ENCODE measurements around the gene EVX1.
A peak's percentile ranks its signal among the peaks of the same experiment; 100 is the strongest.

EVX1 gene

GRCh38 chr7:27203964-27204594, 38.5 kb upstream of the EVX1 start:
- Mint-ChIP-seq H3K36me3 (ENCODE audit: low read depth) (no peaks in the 10 kb centered on the region), H3K4me1 (peaks cover 30% of the 10 kb centered on the region), H3K27me3 (ENCODE audit: low read depth) (peaks cover 98% of the 10 kb centered on the region), H3K4me3 (peak overlapping the region in 1 of 3 experiments; percentile 4), H3K27ac (no peak overlapping the region), H3K9me3 (peaks cover 4% of the 10 kb centered on the region)
- TF ChIP-seq, protein P1, sequence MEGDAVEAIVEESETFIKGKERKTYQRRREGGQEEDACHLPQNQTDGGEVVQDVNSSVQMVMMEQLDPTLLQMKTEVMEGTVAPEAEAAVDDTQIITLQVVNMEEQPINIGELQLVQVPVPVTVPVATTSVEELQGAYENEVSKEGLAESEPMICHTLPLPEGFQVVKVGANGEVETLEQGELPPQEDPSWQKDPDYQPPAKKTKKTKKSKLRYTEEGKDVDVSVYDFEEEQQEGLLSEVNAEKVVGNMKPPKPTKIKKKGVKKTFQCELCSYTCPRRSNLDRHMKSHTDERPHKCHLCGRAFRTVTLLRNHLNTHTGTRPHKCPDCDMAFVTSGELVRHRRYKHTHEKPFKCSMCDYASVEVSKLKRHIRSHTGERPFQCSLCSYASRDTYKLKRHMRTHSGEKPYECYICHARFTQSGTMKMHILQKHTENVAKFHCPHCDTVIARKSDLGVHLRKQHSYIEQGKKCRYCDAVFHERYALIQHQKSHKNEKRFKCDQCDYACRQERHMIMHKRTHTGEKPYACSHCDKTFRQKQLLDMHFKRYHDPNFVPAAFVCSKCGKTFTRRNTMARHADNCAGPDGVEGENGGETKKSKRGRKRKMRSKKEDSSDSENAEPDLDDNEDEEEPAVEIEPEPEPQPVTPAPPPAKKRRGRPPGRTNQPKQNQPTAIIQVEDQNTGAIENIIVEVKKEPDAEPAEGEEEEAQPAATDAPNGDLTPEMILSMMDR (IDR thresholded peaks at IDR 0.05; ENCODE audit: unreplicated experiment in 3 of 3), result no peak

DNA sequence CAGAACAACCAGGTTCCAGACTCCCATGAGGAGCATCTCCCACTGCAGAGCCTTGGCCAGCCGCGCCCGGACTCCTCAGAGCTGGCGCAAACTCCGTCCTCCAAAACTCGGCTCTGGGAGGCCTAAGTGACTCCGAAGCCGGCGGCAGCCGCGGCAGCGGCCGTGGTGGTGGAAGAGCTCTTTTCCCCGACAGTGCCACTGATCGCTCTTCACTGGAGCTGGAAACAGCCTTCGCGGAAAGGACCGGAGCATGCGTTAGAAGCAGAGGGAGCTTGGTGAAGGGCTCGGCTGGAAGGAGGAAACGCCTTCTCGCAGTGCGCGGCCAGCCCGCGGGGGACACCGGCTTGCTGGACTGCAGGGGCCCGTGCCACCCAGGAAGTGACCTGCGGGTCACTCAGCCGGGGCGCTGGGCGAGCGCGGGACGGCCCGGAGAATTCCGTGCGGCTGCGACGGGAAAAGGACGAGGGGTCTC, 37.7 kb upstream of the EVX1 start:
- Mint-ChIP-seq H3K27me3 (ENCODE audit: low read depth) (peaks cover 100% of the 10 kb centered on the region), H3K4me3 (peak overlapping the region; percentile 43 to 69 (median 44)), H3K27ac (no peak overlapping the region), H3K36me3 (ENCODE audit: low read depth) (no peaks in the 10 kb centered on the region), H3K4me1 (peaks cover 30% of the 10 kb centered on the region), H3K9me3 (peaks cover 4% of the 10 kb centered on the region)
- TF ChIP-seq, protein P1 (IDR thresholded peaks at IDR 0.05; ENCODE audit: unreplicated experiment in 3 of 3), result no peak

DNA sequence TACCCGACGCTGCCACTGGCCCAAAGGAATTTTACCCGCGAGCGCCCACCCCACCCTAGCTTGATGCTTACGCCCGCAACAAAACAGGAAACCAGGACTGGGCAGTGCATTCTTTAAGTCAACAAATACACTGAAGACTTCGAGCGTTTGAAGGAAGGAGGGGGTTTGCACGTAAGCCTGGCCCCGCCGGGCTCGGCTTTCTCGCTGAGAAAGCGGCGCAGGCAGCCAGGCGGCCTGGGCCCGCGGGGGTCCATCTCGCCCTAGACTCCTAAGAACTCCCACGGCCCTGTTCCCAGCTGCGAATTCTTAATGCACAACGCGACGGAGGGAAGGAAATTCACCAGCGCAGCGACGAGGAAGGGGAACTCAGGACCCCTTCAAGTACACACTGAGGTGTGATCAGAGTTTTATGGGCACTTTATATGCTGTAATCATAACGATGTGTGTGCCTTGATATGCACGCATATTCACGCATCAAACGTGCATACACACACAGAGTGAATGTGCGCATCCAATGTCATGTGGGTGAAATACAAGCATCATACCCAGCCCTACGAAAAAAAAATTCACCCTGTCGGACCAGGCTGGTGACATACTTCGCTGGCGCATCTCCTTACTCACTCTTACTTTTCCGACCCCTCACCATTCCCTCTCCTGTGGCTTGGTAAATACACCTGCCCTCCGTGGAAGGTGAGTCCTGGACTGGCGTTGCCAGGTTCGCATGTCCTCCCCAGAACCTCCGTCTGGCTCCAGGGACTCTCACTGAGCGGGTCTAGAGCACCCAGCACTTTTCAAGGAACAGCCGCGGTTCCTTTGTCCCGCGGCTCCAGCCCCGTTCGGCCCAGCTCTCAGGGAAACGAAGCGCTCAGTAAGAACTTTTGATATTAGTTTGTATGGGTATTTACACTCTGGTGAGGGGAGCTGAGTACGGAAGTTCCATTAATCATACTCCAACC, 37.0 kb upstream of the EVX1 start:
- H3K27me3 Mint-ChIP-seq (ENCODE audit: low read depth), result peaks cover 100% of the 10 kb centered on the region
- TF ChIP-seq, protein P1 (IDR thresholded peaks at IDR 0.05; ENCODE audit: unreplicated experiment in 3 of 3), result no peak
- no peak overlapping the region for H3K27ac Mint-ChIP-seq

DNA sequence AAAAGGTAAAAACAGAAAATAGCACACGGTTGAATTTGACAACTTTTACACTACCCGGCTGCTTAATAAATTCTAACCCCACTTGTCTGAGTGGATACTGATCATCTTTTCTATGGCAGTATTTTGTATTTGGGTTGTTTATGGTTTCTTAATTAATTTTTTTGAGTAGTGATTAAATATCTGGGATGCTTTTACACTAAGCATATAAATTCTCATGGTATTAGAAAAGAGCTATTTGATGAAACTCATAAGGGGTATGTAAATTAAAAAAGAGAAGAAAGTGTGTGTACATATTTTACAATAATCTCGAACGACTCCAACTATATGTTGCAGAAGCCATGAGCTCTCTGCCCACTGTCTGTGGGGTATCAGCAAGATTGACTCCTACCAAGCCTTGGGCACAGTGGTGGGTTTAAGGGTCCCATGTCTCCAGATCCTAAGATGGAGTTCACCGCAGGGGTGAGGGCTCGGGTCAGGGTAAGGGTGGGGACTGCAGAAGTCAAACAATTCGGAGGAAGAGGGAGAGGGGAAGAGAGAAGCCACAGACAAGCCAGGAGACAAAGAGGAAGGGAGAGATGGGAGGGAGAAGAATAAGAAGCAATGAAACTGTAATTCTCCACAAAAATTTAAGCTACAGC, 35.1 kb upstream of the EVX1 start:
- no peaks in the 10 kb centered on the region for H3K36me3 Mint-ChIP-seq (ENCODE audit: low read depth)
- H3K4me1 Mint-ChIP-seq, result peaks cover 18% of the 10 kb centered on the region
- peaks cover 100% of the 10 kb centered on the region for H3K27me3 Mint-ChIP-seq (ENCODE audit: low read depth)
- no peak overlapping the region for H3K4me3 Mint-ChIP-seq
- peaks cover 4% of the 10 kb centered on the region for H3K9me3 Mint-ChIP-seq
- TF ChIP-seq, protein P1 (IDR thresholded peaks at IDR 0.05; ENCODE audit: unreplicated experiment in 3 of 3), result no peak
- H3K27ac Mint-ChIP-seq, result no peak overlapping the region

More for the DNA sequence above, 37.0 kb upstream of the EVX1 start:
- peaks cover 27% of the 10 kb centered on the region for H3K4me1 Mint-ChIP-seq
- H3K9me3 Mint-ChIP-seq, result peaks cover 4% of the 10 kb centered on the region
- no peaks in the 10 kb centered on the region for H3K36me3 Mint-ChIP-seq (ENCODE audit: low read depth)
- peak overlapping the region in 2 of 3 experiments; percentile 61 to 69 for H3K4me3 Mint-ChIP-seq

DNA sequence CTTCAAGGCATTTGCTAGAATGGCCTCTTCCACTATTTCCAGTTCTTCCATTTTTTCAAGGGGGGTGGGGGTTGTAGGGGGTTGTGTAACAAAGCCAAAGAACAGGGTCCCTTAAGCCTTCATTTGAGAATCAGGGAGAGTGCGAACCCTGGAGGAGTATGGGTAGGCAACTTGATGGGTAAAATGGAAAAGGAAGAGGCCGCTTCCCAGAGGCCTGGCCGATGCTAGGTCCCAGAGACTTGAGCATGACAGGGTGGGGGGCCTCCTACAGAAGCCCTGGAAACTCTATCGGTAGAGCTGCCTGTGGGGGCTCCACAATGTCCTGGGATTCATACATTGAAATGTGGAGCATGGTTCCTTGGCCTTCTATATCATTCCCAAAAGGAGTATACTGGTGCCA, 33.6 kb upstream of the EVX1 start:
- H3K4me3 Mint-ChIP-seq, result no peak overlapping the region
- H3K9me3 Mint-ChIP-seq, result peaks cover 4% of the 10 kb centered on the region
- H3K4me1 Mint-ChIP-seq, result peaks cover 15% of the 10 kb centered on the region
- peaks cover 100% of the 10 kb centered on the region for H3K27me3 Mint-ChIP-seq (ENCODE audit: low read depth)
- no peaks in the 10 kb centered on the region for H3K36me3 Mint-ChIP-seq (ENCODE audit: low read depth)
- TF ChIP-seq, protein P1 (IDR thresholded peaks at IDR 0.05; ENCODE audit: unreplicated experiment in 3 of 3), result no peak
- H3K27ac Mint-ChIP-seq, result no peak overlapping the region

Measured in nephron (organoid).